GM21529 (cell line): Measurements from ENCODE around the gene ADAM12.

ENCODE experiments used
- ATAC-seq: cut with Tn5 transposase; IDR thresholded peaks from one replicate; pipeline ENCODE4 v1.9.1; 2021; ENCODE audit not compliant: unreplicated experiment

The ADAM12 gene

GRCh38 chr10:126215746-126216631 is 172.3 kb downstream of the ADAM12 start:
- ATAC-seq: no peak

GRCh38 chr10:126214679-126215078 is 173.6 kb downstream of the ADAM12 start:
- no peak for ATAC-seq

GRCh38 chr10:126214021-126214420 is 174.3 kb downstream of the ADAM12 start:
- ATAC-seq: no peak

GRCh38 chr10:126212738-126213137 is 175.5 kb downstream of the ADAM12 start:
- ATAC-seq: no peak

GRCh38 chr10:126210051-126210651 is 178.1 kb downstream of the ADAM12 start:
- no peak for ATAC-seq

GRCh38 chr10:126209451-126209850 is 178.8 kb downstream of the ADAM12 start:
- no peak for ATAC-seq

GRCh38 chr10:126208726-126209302 is 179.5 kb downstream of the ADAM12 start:
- ATAC-seq: no peak

- ATAC-seq: no peak
Observed at GRCh38 chr10:126207851-126208250, 180.4 kb downstream of the ADAM12 start.

- ATAC-seq: no peak
Observed at GRCh38 chr10:126207313-126207771, 180.9 kb downstream of the ADAM12 start.

- no peak for ATAC-seq
Observed at GRCh38 chr10:126205486-126206205, 182.6 kb downstream of the ADAM12 start.

GRCh38 chr10:126204320-126204719 is 184.0 kb downstream of the ADAM12 start:
- ATAC-seq: no peak

GRCh38 chr10:126203746-126204145 is 184.5 kb downstream of the ADAM12 start:
- ATAC-seq: no peak

- ATAC-seq: no peak
Observed at GRCh38 chr10:126201603-126202002, 186.7 kb downstream of the ADAM12 start.

GRCh38 chr10:126199221-126199998 is 188.9 kb downstream of the ADAM12 start:
- no peak for ATAC-seq

GRCh38 chr10:126198681-126199080 is 189.6 kb downstream of the ADAM12 start:
- no peak for ATAC-seq

GRCh38 chr10:126197036-126197543 is 191.2 kb downstream of the ADAM12 start:
- no peak for ATAC-seq

GRCh38 chr10:126196281-126196680 is 192.0 kb downstream of the ADAM12 start:
- ATAC-seq: no peak

GRCh38 chr10:126191192-126191591 is 197.1 kb downstream of the ADAM12 start:
- no peak for ATAC-seq

GRCh38 chr10:126188679-126189200 is 199.5 kb downstream of the ADAM12 start:
- ATAC-seq: no peak

- ATAC-seq: no peak
Observed at GRCh38 chr10:126187399-126187798, 200.9 kb downstream of the ADAM12 start.
